CD4-positive, alpha-beta T cell treated with Interleukin-12 subunit alpha and Interleukin-12 subunit beta, for 1 hour (primary cell): ENCODE measurements around the gene PRR33.

ENCODE experiments used
- DNase-seq: peaks from one replicate; pipeline ENCODE4 v3.0.0-alpha.2; 2020

PRR33 gene

GRCh38 chr11:1927848-1928469 is 36.3 kb upstream of the PRR33 start:
- no peak for DNase-seq

DNA sequence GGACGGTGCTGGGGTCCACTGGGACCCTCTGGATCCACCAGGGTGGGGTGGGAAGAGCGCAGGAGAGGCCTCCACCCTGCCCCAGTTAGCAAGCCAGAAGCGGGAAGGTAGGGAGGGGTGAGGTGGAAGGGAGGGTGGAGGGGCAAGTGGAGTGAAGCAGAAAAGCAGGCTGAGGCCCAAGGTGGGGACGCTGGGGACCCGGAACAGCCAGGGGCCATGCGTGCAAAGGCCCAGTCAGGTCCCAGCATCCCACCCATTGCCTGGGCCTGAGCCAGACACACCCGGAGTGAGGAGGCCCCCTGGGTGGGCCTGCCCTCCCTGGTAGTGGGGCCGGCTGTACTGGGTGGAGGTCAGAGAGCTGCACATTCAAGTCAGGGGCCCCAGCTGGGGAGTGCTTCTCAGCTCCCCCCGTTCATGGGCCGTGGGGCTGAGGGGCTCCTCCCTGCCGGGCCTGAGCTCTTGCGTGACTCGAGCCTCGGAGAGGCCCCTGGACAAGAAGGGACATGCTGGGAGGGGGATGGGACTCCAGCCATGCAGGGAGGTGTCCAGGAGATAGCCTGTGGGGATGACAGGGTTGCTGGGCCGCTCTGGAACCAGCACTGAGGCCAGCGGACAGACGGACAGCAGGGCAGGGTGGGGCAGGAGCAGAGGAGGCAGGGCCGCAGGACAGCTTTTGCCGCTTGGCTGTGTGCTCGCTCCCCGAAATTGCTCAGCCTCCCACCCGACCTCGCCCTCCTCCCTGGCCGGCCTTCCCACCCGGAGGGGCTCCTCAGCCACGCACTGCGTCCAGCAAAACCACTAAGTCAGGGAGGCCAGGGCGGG is 35.5 kb upstream of the PRR33 start:
- no peak for DNase-seq

- DNase-seq = no peak
Measured at GRCh38 chr11:1926156-1927025, 34.7 kb upstream of the PRR33 start.

DNA sequence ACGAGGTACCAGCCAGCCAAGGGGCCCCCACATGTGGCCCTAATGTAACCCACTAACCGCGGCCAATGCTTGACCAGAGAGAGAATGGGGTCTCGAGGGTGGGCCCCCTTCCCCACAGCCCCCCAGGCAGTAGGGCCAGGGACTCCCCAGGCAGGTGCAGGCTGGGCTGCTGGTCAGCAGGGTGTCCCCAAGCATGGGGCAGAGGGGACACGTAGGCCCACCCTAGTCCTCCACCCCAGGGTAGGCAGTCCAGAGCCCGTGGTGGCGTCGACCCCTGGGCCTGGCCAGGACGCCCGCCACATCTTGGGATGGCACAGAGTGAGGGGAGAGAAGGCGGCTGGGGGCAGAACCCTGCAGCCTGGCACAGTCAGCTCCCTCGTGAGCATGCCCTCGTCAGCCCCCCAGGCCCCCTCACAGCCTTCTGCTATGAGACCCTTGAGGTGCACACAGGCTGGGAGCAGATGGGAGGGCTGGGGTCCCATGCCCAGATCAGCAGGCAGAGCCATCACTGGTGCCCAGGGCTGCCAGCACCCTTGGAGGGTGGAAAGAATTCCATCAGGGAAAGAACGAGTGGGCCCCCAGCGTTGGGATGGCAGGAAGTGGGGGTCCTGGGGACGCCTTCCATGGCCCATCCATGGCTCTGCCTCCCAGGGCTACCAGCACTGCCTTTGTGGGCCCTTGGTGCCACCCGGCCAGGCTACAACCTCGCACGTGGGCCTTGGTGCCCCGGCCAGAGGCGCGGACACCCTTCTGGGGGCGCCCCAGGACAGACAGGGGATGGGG is 33.9 kb upstream of the PRR33 start:
- no peak for DNase-seq

DNA sequence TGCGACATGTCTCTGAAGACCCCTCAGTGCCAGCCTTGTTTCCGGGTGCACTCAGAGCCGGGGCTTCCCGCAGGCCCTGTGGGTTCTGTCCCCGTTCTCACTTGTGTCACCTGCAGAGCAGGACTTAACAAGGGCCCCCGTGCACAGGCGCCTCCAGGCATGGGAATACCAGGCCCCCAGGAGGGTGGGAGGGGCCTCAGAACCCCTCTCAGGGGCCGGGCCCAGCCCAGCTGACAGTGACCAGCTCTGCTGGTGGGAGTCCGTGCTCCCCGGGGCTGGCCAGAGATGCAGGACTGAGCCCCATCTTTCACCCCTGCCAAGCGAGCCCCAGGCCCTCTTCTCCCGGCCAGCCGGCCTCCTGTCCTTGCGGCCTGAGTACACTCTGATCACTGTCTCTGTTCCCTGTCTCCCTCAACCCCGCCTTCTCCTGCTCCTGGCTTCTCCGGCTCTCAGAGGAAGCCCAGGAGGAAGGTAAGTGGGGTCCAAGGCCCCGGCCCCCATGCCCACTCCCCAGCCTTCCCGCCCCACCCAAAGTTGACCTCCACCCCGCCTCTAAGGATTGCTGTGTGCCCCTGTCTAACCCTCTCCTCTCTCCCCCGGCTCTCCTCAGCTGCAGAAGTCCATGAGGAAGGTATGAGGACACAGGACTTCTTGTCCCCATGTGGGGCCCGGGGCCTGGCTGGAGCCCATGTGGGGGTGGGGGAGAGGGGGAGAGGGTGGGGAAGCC is 33.1 kb upstream of the PRR33 start:
- no peak for DNase-seq

GRCh38 chr11:1924181-1924580 is 32.5 kb upstream of the PRR33 start:
- DNase-seq = no peak

GRCh38 chr11:1923201-1923956 is 31.7 kb upstream of the PRR33 start:
- DNase-seq = no peak

DNA sequence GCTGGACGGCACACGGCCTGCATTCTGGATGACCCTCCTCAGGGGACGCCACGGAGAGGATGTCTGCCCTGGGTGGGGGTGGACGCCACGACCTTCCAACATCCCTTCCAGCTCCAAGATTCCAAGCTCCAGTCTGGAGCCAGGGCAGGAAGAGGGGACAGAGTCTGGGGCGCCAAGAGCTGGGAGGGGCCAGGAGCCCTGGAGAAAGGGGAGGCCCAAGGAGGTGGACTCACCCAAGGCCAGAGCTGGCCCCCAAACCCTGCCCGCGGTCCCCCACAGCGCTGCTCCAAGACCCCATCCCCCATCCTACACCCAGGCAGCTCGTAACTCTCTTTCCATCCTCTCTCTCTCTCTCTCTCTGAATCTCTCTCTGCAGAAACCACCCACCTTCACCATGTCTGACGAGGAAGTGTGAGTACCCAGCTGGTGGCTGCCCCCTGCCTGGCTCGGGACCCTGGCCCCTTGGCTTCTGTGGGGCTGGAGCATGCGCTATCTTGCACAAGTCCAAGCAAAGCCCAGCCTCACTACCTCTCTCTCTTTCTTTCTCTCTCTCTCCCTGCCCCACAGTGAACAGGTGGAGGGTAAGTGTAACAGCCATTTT is 30.9 kb upstream of the PRR33 start:
- DNase-seq = no peak

- DNase-seq = no peak
Measured at GRCh38 chr11:1921574-1922141, 30.0 kb upstream of the PRR33 start.

DNA sequence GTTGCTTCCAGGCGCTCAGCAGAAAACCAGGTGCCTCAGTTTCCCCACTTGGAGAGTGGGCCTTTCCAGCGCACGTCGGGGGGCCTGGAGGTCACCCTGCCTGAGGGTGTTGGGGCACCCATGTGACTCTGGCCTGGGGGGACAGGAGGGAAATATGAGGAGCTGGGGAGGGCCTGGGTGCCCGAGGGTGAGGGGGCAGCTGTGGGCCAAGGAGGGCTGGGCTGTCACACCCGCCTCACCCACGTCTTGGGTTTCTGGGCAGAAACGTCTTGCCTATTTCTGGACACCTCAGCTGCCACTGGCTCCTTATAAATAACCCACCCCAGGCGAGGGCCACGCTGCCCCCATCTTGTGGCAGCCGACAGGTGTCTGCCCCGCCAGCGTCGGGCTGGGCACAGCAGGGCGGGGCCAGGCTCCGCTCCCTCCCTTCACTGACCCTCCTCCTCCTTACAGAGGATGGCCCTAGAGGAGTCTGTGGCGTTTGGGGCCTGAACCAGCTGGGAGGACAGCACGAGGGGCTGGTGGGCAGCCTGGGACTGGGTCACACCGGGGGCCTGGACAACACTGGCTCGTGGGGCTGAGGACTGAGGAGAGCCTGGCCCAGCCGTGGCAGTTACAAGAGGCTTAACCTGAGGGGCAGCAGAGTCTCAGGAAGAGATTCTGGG is 29.3 kb upstream of the PRR33 start:
- no peak for DNase-seq

DNA sequence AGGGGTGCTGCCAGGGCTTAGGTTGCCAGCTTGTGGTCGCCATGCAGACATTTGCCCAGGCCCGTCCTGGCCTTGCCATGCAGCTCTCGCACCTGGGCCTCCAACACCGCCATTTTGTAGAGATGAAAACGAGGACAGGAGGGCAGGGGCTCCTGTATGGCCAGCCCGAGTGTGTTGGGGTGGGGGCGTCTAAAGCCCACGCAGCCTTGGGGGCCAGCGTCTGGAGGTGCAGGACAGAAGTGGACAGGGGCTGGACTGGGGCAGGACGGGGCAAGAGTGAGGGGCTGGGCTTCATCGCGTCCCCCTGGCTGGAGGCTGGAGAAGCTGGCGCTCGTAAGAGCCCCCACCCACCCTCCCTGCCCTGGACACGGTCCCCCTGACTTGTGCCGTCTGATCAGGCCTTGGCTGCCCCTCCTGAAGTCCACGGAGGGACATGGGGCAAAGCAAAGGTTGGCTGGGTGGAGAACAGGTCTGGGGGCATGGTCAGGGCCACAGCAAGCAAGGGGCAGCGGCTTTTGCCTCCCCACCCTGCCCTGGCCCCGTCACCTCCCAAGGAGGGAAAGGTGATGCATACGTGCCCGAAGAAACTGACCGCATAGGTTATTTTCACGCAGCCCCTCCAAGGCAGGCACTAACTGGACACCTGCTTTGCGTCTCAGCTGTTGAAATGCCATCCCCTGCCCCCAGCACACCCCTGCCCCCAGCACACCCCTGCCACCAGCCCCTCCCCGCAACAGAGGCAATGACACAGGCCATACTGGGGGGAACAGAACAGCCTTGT is 28.6 kb upstream of the PRR33 start:
- DNase-seq = no peak

- no peak for DNase-seq
Measured at GRCh38 chr11:1919391-1920127, 27.9 kb upstream of the PRR33 start, which contains the start of gene TNNT3. TSS of gene TNNT3 (plus strand) at chr11:1919703. CDS start at chr11:1922875, 3,172 bp downstream.

DNA sequence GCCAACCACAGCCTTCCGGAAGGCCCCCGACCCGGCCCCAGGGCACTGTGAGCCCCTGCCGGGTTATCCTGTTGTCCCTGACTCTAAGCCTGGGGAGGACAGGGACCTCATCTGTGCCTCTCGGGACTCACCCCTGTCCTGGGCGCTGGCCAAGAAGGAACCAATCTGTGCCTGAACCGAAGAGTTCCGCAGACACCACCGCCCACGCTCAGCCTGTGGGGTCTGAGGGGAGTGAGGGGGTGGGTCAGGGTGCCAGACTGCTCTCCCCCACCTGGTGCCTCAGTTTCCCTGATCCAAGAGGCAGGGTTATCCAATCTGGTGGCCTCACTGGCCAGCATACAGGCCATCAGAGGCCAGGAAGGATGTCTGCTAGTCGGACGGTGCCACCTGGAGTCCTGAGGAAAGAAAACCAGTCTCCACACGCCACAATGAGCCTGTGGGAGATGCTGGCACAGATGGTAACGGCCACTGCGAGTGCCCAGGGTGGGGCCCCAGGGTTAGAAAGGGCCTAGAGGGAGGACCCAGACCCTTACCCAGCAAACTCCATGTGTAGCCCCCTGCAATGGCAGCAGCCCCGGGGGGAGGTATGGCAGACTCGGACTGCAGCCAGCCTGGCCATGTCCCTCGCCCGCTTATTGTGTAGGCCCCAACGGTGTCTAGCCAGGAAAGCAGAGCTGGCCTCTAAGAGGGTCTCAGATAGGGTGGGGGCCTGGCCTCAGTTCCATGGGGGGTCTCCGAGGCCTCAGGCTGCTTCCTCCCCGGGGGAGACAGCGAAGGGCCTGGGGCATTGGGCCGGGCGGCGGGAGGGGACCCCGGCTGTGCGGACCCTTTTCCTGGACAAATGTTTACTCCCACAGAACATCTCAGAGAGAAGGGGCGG is 27.0 kb upstream of the PRR33 start:
- no peak for DNase-seq

GRCh38 chr11:1917523-1918435 is 26.1 kb upstream of the PRR33 start:
- DNase-seq = no peak

DNA sequence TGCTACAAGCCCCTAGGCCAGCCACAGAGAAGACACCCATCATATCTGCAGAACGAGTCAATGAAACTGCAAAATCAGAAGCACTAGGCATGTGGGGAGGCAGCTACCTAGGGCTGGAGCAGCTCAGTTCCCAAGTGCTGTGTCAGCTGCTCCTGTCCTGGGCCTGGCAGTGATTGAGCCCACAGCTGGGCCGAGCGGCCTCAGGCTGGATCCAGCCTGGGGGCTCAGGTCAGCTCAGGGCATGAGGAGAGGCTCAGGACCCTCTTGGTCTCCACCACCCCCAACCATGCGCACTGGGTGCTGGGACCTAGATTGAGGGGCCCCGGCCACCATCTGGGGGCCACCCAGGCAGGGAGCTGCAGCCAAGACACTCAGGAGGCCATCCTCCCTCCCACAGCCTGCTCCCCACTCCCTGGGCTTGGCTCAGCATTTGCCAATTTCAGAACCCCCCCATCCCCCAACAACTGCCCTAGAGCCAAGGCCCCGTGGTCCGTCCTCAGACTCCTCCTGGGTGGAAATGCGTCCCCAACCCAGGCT is 25.4 kb upstream of the PRR33 start:
- no peak for DNase-seq
